HG03432 (cell line): Measurements from ENCODE around the gene OTOG.
"Not testable (repeated sequence)": the region's sequence is repeated elsewhere in the genome, so short reads cannot be mapped to it uniquely, and the experiment has no call there.

Source experiments
- ATAC-seq: cut with Tn5 transposase; IDR thresholded peaks from one replicate; pipeline ENCODE4 v1.9.1; 2021; ENCODE audit warnings: mild to moderate bottlenecking, moderate library complexity; ENCODE audit not compliant: unreplicated experiment

The OTOG gene

GRCh38 chr11:17622711-17623110 lies 75.7 kb downstream of the OTOG start:
- ATAC-seq, result not testable (repeated sequence)

- no peak for ATAC-seq
Measured at GRCh38 chr11:17629113-17629512, 82.1 kb downstream of the OTOG start.

- no peak for ATAC-seq
Measured at GRCh38 chr11:17630936-17631335, 83.9 kb downstream of the OTOG start.

- ATAC-seq, result no peak
Measured at GRCh38 chr11:17631702-17632365, 84.8 kb downstream of the OTOG start.

GRCh38 chr11:17633279-17633986 lies 86.4 kb downstream of the OTOG start:
- no peak for ATAC-seq

GRCh38 chr11:17633987-17634775 lies 87.1 kb downstream of the OTOG start:
- ATAC-seq, result no peak

- no peak for ATAC-seq
Measured at GRCh38 chr11:17634776-17635550, 87.9 kb downstream of the OTOG start.

GRCh38 chr11:17635551-17635938 lies 88.5 kb downstream of the OTOG start:
- no peak for ATAC-seq

DNA sequence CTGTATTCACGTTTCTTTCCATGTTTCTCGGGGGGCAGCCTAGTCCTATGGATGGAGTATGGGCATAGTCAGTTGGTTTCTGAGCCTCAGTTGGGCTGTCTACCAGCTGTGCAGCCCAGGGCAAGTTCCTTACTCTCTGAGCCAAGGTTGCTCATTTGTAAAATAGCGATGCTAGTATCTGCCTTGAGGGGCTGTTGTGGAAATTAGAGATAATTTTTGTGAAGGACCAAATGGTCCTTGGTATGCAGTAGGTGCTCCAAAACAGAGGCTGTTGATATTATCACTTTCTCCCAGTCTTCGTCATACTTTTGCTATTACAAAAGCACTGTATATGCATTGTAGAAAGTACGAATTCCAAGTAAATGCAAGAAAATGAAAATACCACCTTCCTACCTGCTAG lies 89.7 kb downstream of the OTOG start:
- no peak for ATAC-seq

DNA sequence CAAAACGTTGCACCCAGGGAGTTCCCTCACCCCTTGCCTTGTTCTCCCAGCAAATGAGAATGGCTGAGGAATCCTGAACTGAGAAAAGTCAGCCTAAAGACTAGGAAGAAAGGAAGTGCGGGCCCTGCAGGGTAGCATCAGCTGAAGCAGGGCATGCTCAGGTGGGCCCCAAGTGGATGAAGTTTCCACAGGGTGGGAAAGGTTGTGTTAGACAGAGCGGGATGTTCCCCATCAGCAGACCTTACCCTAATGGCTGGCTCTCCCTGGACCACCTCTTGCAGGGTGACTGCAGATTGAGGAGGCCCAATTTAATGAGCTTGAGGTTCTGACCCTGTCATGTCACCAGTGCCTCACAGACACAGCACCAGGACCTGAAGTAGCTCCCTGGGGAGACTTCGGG lies 90.8 kb downstream of the OTOG start:
- no peak for ATAC-seq

DNA sequence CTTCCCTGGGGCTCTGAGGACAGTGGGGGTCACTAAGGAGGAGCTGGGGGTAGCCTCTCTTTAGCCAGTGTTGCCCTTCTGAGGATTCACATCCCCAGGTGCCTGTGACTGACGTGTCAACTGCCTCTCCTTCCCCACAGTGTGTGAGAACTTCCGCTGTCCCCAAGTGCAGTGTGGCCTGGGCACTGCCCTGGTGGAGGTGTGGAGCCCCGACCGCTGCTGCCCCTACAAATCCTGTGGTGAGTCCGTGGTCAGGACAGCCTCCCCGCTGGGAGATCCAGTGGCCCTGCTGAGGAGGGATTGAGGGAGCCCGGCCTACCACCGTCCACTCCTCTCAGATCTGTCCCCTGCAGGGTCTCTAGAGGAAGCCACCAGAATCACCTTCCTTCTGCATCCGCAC lies 91.3 kb downstream of the OTOG start:
- ATAC-seq, result no peak

DNA sequence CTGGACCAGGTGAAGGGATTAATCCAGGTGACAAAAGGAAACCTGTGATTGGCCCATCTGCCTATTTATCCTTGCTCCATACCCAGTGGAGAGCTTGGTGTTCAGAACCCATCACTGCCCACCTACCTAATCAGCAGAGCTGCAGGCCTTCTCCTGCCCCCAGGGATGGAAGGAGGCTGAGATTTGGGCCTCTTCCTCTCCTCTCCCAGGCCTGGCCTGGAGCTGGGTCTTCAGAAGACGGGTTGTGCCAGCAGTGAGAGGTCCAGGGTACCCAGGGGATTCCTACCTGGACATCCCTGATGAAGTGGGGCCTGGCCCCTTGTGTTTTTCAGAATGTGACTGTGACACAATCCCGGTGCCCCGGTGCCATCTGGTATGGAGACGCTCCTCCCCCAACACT lies 92.0 kb downstream of the OTOG start:
- no peak for ATAC-seq

DNA sequence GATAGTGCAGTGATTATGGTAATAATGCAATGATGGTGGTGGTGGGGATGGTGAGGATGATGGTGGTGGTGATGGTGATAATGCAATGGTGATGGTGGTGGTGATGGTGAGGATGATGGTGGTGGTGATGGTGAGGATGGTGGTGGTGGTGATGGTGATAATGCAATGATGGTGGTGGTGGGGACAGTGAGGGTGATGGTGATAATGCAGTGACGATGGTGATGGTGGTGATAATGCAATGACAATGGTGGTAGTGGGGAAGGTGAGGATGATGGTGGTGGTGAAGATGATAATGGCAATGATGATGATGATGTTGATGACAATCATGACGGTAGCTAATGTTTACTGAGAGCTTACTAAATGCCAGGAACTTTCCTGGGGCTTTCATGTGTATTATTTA lies 92.7 kb downstream of the OTOG start:
- ATAC-seq, result no peak

GRCh38 chr11:17640493-17641164 lies 93.6 kb downstream of the OTOG start:
- ATAC-seq, result no peak

- ATAC-seq, result no peak
Measured at GRCh38 chr11:17641792-17642350, 94.8 kb downstream of the OTOG start.

GRCh38 chr11:17642370-17642769 lies 95.3 kb downstream of the OTOG start:
- no peak for ATAC-seq

DNA sequence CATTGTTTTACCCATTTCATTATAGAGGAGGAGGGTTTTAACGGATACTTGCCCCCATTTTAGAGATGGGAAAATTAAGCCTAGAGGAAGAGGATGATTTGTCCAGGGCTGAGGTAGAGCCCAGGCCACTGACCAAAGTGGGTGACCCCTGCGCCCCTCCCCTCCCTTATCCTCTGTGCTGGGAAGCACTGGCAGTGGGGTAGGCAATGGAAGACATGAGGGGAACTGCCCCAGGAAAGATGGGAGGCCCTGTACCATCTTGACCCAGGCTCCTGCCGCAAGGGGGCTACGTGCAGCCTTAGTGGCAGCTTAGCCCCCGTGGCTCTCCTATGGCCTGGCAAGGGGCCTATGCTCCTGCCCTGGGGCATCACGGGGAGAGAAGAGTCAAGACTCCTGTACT lies 95.9 kb downstream of the OTOG start:
- no peak for ATAC-seq

- ATAC-seq, result no peak
Measured at GRCh38 chr11:17643506-17644405, 96.7 kb downstream of the OTOG start.
